Heart left ventricle (tissue), 13 donors: Measurements from ENCODE around the gene LMF1.

Experiments
- POLR2A ChIP-seq, 2 donors: fragments of 450-650 bp; IDR thresholded peaks; one replicate each; pipeline ENCODE4 v1.6.1; 2017; ENCODE audit warnings: antibody characterized with exemption in 2 of 2, mild to moderate bottlenecking in 2 of 2, moderate library complexity in 2 of 2
- TF ChIP-seq, protein P1 (sequence below), 12 donors: fragments of 200-600 bp; sonication (generic) in 4 of 12; IDR thresholded peaks; one replicate each; pipeline versions ENCODE4 v1.5.0 to v1.8.0; 2018 to 2022; ENCODE audit warnings: antibody characterized with exemption in 12 of 12, mild to moderate bottlenecking in 5 of 12
- donor health status: ischemic (EF 13 %, LVEDD 7.1; RV severe dilation, severe dysfunction).
- donor health status: DM: no; HTN: yes; CAD: no.
- donor health status: DM: no; HTN: no; CAD: no.
- donor health status: ischemic (EF 25% LVEDD 6.9; RV normal size, moderate dysfunction).
- donor health status: ischemic (EF 25% LVEDD 5.7; RV mildly dilated, moderate dysfunction).
- donor health status: ischemic (EF 35%, LVEDD 5.7; RV mildly dilated, moderate dysfunction).
- donor health status: nonischemic (EF 11% LVEDD 7.7; RV severe dilation, severe dysfunction).
- donor health status: DM: yes; HTN: yes; CAD: no.
- donor health status: PGD.
- donor health status: ischemic (EF 29% LVEDD 5.4; RV normal size, mild dysfunction).
- donor health status: nonischemic (EF 23%, LVEDD 6.1; RV moderate dilation, normal function).

DNA sequence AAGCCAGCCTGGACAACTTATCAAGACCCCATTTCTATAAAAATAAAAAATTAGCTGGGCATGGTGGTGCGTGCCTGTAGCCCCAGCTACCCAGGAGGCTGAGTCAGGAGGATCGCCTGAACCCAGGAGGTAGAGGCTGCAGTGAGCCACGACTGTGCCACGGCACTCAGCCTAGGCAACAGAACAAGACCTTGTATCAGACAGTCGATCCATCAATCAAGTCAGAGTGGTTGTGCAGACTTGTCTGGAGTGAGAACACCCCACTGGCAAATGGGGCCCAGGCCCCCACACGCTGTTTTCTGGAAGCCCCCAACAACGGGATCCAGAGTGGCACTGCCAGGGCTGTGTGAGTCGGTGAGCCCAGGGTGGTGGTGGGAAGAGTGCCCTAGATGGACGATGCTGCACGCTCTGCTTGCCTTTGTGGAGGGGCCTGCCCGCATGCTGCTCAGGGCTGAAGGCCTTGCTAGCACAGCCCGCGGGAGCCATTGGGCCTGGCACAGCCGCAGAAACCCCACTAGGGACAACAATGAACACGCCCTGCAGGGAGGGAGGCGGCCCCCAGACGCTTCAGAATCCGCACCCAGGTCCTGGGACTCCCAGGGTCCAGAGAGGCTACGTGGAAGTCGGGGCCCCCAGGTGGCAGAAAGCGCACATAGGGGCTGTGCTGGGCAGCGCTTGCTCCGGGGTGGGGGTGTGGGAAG is 90.2 kb downstream of the LMF1 start:
- no peak for TF ChIP-seq POLR2A (IDR thresholded peaks at IDR 0.05)
- TF ChIP-seq, protein P1, sequence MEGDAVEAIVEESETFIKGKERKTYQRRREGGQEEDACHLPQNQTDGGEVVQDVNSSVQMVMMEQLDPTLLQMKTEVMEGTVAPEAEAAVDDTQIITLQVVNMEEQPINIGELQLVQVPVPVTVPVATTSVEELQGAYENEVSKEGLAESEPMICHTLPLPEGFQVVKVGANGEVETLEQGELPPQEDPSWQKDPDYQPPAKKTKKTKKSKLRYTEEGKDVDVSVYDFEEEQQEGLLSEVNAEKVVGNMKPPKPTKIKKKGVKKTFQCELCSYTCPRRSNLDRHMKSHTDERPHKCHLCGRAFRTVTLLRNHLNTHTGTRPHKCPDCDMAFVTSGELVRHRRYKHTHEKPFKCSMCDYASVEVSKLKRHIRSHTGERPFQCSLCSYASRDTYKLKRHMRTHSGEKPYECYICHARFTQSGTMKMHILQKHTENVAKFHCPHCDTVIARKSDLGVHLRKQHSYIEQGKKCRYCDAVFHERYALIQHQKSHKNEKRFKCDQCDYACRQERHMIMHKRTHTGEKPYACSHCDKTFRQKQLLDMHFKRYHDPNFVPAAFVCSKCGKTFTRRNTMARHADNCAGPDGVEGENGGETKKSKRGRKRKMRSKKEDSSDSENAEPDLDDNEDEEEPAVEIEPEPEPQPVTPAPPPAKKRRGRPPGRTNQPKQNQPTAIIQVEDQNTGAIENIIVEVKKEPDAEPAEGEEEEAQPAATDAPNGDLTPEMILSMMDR (IDR thresholded peaks at IDR 0.05), result no peak
